K562 treated with DMSO at 1 percent for 24 hours (cell line): ENCODE measurements around the gene PSMD1. TPM values are rescaled to one million over a fixed set of nuclear protein-coding genes. Genes with fewer than 3 reads are reported as not detected.

Experiments used
- total RNA-seq: library from RNA; unstranded; fragments of 300-600 nt; gene quantifications from 2 replicates; pipeline ENCODE4 v1.2.3, GENCODE V29; 2022; ENCODE audit warnings: low read depth; ENCODE audit not compliant: insufficient read depth

Gene PSMD1
- total RNA-seq = 54.9 and 65.4 TPM in 2 replicates

DNA sequence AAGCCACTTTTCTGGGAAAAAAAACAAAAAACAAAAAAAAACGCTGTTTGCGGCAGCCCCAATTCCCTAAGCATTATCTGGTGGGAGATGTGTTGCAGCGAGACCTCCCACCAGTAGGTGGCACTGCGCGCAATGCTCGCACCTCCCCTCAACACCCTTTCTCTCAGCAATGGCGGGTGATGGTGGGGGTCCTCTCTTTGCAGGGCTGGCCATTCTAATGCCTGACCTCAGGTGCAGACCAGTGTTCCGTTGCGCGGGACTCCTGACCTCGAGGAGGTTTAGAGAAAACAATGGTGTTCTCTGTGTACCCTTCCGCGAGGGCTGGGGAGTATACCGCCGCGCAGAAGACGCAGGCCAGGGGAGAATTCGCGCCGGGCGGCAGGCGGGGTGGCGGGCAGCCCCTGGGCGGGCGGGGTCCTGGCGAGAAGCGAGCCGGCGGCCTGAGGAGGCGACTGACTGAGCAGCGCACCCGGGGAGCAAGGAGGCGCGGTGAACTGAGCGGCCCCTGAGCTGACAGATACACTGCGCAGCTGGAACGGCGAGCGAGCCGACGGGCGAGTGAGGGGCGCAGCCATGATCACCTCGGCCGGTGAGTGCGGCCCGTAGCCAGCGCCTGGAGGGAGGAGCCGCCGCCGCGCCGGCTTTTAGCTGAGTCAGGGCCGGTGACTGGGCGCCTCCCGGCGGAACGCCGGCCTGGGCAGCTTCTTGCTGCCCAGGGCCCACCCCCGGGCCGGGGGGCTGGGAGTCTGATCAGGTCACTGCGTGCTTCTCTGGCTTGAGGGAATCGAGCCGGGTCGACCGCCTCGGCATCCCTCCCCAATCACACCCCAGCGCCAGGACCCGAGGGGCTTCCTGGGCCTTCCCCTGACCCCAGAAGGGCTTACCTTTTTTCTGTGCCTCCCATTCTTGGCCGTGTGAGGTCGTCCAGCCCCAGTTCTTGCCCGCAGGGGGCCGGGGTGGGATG lies at the start of gene PSMD1:
Gene PSMD1, plus strand, starts transcription at position 415 of the 964 bp plus-strand sequence. Its CDS starts 159 bp downstream, at position 574.

DNA sequence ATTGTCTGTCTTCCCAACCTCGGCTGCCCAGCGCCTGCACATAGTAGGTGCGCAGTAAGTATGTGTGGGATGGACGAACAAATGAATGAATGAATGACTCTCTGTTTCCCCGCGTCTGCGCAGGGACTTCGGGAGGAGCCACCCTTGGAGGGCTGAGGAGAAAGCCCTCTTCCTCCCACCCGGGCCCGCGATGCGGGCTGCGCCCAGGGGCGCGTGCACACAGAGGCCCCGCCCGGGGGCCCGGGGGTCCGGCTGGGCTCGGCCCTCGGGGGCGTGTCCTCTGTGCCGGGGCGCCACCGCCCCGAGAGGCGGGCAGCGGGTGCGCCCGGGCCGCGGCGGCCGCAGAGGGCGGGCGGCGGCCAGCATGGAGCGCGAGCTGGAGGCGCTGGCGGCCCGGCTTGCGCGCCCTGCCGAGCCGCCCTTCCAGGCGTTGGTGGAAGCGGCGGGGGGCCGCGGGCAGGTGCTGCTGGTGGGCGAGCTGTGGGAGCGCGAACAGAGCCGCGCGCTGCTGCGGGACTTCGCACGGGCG lies 19.4 kb upstream of the PSMD1 start, which contains the start of gene C2orf72:
Gene C2orf72, plus strand, starts transcription at position 322 of the 529 bp plus-strand sequence. Its CDS starts 43 bp downstream, at position 365.

DNA sequence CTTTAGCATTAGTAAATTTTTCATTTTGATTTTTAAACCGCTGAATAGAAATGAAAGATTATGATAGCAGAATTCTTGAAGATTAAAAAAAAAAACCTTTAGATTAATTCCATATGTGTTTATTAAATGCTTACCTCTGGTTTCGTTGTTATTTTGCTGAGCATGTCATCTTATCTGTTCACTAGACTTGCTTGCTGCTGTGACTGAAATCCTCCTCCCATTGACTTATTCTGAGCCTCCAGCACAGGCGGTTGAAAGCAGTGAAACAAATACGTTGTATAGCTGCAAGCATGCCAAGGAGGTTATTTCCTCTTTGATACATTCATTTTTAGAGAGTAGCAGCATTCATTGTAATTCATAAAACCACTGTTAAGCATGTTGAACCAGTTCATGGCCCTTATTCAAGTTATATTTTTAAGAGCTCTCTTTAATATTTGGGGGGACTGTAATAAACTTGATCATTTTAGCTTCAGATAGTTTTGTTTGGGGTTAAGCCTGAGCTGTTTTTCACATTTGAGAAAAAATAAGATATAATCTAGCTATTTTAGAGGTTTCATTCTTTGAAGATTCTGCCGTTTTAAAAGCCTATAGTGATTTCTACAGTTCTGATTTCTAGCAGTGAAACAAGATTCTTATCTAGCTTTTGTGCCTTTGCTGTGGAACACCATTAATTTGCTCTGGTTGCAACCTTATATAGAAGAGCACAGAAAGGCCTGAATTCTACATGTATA lies 68.3 kb downstream of the PSMD1 start, which contains the start of gene HTR2B:
Gene HTR2B, minus strand, starts transcription at position 205 of the 731 bp plus-strand sequence. CDS start 1,278 bp downstream, outside the sequence.

DNA sequence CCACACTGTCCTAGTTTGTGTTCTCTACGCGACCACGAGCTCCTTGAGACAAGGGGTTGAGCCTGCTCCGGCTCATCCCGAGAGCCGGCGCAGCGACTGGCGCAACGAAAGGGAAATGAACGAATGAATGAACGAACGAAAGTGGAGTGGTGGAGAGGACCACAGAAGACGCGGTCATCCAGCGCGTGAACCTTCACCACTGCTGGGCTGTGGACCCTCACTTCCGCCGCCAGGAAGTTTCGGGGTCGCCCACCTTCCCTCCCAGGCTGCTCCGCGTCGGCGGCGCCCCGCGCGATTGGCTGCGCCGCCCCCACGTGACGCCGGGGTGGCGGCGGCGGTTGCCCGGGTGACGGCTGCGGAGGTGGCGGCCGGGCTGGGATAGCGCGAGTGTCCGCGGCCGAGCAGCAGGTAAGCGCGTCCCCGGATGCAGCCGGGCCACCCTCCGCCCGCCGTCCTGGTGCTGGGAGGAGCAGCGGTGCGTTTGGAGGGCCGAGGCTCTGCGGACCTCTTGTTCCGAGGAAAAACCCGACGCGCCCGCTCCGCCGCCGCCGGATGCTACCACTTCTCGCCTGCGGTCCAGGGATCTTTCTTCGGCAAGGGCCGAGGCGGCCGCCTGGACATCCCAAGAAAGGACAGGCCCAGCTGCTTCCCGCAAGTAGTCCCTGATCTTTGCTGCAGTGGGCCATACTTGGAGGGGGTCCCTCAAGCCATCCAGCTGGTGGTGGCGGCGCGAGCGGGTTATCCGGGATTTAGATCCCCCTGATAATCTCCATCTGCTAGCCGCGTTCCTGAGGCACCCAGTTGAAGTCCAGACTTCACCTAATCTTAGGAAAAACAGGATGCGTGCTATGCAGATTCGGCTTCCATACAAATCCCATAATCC lies 141.9 kb downstream of the PSMD1 start, which contains the start of gene ARMC9:
Gene ARMC9, plus strand, starts transcription at position 341 of the 883 bp plus-strand sequence. CDS start 7,608 bp downstream, outside the sequence.

Other genes starting within 250 kb of the PSMD1 start
- 93.1 and 95.2 TPM in 2 replicates for gene ITM2C, start 191.9 kb upstream of the PSMD1 start, total RNA-seq
- 0.25 and 0.35 TPM in 2 replicates for gene GPR55, start 131.6 kb upstream of the PSMD1 start, total RNA-seq
- gene SPATA3, start 60.7 kb upstream of the PSMD1 start, total RNA-seq = not detected in 2 replicates
- gene C2orf72, start 19.3 kb upstream of the PSMD1 start, total RNA-seq = not detected in 2 replicates
- not detected in 2 replicates for gene HTR2B, start 68.2 kb downstream of the PSMD1 start, total RNA-seq
- 5.2 and 5.6 TPM in 2 replicates for gene ARMC9, start 141.8 kb downstream of the PSMD1 start, total RNA-seq